NCI-H526 treated with DMSO at 0.1 percent for 48 hours (cell line): ENCODE measurements around the gene MGAT4A.
"Not testable (repeated sequence)": the region's sequence is repeated elsewhere in the genome, so short reads cannot be mapped to it uniquely, and the experiment has no call there.

ENCODE experiments used
- DNase-seq: peaks from one replicate; lab custom pipeline; 2025; lab: John Stamatoyannopoulos, UW

Gene MGAT4A

DNA sequence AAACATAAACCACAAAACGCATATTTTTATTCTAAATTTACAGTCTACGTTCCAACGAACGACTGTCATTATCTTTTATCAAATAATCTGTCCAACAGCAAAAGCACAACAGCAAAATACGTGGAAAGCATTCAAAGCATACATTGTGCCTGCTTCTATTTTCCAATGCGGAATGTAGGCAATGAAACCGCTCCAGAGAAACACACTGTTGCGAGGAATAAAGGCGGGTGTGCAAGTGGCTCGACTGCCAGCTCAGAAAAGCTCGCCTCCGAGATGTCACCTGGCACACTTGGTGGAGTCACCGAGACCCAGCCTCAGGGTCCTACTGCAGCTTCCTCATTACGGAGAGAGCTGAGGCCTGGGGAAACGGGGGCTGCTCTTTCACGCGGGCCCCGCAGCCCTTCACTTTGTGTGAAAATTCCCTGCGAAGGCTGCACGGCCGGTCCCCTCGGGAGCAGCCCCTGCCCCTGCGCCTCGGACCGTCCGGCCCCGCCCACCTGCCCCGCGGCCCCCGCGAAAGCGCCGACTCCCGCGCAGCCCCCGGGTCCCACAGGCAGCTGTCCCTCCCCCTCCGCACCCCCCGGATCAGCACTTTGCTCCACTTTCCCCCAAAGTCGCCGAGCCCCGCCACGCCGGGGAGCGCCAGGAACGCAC is 752 bp downstream of the MGAT4A start:
- DNase-seq, result peak; percentile 64

DNA sequence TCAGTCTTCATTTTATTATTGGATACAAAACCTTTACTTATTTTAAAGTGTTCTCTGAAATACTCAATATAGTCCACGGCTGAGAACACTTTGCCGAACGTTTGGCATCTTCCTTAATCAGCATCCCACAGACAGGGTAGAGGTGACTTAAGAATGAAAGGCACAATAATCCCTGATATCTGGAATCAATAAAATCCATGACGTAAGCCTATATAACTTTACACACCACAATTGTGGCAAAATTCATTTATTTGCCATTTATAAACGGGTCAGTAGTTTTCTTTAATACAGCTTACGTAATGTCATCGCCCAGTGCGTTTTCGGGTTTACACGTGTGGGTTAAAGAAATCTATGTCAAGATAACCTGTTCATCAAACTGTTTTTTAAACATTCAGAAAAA is 1.3 kb downstream of the MGAT4A start:
- DNase-seq, result peak; percentile 45

DNA sequence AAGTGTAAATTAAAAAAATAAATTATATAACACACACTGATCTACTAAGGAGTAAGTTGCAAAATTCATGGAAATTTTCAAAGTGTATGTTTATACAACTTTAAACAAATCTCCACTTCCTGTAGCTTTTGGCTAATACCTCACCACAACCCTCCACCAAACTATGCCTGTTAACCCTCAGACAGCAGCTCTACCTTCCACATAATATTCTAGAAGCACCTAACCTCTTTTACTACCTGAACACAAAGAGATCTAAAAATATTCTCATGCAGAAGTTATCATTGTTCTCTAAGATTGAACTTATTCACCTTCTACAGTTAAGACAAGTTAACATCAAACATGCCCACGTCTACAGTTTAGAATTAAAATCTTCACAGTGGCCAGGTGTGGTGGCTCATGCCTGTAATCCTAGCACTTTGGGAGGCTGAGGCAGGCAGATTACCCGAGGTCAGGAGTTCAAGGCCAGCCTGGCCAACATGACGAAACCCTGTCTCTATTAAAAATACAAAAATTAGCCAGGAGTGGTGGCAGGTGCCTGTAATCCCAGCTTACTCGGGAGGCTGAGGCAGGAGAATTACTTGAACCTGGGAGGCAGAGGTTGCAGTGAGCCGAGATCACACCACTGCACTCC is 2.7 kb downstream of the MGAT4A start:
- DNase-seq, result not testable (repeated sequence)

DNA sequence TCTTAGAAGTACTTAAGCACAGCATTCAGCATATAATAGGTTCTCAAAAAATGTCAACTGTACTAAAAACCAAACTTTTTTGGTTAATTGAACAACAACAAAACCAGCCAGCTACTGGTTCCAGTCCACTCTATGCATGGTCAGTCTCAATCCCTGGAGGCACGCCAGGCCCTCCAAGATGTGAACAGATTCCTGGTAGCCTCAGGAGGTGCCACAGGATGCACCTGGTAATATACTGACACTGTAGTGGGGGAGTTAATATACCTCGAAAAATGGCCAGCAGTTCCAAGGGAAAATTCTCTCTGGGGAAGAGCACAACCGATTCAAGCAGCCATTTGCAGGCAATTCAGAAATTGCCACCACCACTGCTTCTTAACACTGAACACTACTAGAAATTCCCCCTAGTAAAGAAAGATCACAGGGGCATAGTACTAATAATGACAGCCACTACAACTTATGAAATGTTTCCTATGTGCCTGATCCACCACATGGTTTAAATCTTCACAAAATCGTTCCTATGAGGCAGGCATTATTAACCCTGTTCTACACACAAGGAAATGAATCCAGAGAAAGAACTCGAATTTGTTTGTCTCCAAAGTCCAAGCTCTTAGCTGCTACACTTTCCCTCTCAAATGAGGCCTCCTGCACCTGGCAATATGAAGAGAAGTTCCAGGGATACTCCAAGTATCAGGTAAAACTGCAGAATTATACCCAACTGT is 3.4 kb downstream of the MGAT4A start:
- DNase-seq, result no peak

DNA sequence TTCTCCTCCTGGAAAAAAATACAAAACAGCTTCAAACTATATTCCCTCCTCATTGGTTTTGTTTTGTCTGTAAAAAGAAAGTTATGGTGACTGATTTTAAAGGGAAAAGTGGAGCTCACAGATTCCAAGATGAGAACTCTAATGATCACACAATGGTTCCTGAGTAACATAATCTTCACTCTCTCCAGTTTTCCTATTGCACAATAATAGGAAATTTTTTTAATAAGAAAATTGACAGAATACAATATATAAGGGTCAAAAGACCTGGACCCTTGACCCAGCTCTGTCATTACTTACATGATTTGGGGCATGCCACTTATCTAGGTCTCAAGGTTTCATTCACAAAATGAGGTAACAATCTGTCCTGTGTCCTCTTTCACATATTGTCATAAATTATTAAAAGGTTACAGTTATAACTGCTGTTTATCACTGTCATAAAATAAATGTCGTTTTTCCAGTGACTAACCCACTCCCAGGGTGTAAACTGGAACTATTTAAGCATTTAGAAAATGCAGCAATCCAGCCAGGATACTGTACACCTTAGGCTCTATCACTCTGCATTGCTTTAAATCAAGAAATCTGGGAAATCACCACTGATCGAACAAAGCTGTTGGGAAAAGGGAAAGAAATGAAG is 4.1 kb downstream of the MGAT4A start:
- no peak for DNase-seq

DNA sequence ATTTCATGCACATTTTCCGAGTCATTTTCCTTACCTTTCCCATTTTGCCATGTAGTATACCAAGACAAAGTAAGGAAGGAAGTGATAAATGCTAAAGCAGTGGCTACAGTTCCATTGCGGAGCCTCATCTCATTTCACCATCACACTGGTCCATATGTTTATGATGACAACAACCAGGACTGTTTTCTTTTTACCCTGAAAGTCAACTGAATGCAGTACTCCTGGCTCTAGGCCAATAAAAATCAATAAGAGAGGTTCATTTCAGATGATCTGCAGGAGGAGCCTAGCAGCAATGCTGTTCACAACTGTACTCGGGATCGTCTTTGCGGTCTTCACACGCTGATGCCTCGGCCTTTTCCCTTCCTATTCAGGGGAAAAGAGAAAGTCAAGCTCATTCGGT is 4.7 kb downstream of the MGAT4A start:
- DNase-seq, result no peak

DNA sequence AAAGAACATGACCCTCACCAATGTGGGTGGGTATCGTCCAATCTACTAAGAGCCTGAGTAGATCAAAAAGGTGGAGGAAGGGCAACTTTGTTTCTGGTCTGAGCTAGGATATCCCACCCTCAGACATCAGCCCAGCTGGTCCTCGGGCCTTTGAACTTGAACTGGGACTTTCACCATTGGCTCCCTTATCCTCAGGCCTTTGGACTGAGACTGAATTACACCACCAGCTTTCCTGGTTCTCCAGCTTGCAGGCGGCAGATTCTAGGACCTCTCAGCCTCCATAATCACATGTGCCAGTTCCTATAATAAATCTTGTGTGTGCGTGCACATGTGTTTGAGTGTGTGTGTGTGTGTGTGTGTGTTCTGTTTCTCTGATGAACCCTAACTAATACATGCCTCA is 10.6 kb downstream of the MGAT4A start:
- no peak for DNase-seq

DNA sequence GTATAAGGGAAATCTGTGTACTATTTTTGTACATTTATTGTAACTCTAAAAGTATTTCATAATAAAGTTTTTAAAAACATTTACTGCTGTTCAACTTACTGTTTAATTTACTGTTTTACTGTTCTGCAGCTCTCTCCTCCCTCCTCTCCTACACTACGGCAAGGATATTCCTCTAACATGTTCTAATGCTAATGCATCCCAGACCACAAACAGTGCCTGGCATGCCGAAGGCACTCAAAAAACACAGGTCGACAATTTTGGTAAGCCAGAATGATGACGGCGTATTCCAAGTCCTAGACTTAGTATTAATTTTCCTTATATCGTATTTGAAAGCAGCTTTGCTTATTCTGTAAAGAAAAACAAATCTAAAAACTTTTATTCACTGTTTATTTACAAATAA is 13.3 kb downstream of the MGAT4A start:
- no peak for DNase-seq

DNA sequence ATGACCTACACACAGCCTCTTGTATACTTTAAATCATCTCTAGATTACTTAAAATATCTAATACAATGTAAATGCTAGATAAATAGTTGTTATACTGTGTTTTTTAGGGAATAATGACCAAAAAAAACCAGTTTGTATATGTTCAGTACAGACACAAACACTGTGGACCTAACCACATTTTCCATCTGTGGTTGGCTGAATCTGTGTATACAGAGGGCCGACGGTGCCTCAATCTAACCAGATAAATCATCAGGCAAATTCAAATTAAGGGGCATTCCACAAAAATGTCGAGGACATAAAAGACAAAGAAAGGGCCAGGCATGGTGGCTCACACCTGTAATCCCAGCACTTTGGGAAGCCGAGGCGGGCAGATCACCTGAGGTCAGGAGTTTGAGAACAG is 14.1 kb downstream of the MGAT4A start:
- DNase-seq, result no peak

DNA sequence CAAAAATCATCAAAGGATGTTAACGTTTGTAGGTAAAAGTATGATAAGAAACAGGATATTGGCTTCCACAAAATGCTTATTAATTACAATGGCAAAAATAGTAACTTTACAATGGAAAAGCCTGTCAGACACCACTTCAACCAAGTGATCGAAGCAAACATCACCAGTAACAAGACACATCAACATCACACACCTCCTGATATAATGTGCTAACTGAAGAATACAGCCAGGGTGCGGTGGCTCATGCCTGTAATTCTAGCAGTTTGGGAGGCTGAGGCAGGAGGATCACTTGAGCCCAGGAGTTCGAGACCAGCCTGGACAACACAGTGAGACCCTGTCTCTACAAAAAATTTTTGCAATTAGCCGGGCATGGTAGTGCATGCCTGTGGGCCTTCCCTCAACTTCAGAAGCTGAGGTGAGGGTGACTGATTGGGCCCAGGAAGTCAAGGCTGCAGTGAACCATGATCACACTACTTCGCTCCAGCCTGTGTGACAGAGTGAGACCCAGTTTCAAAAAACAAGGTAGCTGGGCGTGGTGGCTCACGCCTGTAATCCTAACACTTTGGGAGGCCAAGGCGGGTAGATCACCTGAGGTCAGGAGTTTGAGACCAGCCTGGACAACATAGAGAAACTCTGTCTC is 15.0 kb downstream of the MGAT4A start:
- DNase-seq, result no peak

DNA sequence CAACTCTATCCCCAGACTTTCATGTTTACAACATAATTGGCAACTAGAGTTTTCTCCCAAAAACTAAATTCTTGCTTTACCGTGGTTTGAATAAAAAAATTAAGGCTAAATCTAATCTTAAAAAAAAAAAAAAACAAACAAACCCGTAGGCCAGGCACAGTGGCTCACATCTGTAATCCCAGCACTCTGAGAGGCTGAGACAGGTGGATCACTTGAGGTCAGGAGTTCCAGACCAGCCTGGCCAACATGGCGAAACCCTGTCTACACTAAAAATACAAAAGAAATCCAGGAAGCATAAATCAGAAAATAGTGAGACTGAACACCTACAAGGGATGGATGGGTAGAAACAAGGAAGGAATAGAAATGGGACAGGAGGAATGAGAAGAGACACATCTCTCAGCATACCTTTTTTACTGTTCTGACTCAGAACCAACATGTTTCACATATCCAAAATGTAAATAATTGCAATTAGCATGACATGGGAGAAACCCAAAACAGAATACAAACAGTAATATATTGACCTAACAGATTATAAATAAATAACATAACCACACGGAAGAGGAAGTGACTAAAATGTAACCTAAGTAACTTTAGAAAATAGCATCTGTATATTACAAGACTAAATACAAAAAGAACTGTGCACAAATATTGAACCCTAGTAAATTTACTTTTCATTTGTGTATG is 17.5 kb downstream of the MGAT4A start:
- DNase-seq, result no peak

DNA sequence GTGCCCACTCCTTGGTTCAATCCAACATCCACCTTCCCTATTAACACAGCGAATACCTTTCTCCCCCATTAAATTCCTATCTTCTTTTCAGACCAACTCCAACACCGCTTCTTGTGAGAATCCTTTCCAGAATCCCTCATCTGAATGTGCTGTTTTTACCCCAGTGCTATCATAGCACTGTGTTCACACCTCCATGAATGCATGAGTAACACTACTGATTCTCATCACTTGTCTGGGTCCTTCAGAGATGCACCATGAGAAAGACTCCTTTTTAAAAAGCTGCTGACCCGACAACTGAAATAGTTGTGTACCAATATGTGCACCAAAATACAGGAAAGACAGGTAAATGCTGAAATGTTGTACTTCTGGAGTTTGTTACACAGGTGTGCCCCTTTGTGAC is 18.8 kb downstream of the MGAT4A start:
- no peak for DNase-seq

DNA sequence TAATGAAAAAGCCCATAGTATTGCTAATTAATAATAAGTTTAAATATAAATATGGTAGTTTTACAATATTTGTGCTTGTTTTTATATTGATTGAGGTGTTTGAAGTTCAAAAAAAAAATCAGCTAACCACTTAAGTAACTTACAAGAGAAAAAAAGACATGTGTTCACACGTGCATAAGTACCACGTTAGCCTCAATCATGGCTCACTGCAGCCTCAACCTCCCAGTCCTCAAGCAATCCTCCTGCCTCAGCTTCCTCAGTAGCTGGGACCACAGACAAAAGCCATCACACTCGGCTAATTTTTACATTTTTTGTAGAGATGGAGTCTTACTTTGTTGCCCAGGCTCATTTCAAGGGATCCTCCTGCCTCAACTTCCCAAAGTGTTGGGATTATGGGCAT is 19.4 kb downstream of the MGAT4A start:
- DNase-seq, result no peak

DNA sequence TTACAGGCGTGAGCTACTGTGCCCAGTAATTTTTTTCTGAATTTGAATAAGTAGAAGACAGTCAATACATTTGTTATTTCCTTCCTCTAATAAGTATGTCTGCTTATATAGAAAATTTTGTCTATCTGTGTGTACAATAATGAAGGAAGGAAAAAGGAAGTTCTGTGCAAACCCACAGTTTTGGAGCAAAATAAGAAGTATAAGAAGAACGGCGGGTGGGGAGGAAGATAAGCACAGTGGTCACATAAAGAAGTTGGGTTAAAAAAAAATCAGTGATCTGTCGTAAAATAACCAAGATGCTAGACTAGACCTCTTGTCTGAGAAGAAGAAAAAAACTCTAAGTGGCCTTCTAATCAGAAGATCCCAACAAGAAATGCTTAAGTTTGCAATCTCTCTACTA is 20.2 kb downstream of the MGAT4A start:
- DNase-seq, result no peak

DNA sequence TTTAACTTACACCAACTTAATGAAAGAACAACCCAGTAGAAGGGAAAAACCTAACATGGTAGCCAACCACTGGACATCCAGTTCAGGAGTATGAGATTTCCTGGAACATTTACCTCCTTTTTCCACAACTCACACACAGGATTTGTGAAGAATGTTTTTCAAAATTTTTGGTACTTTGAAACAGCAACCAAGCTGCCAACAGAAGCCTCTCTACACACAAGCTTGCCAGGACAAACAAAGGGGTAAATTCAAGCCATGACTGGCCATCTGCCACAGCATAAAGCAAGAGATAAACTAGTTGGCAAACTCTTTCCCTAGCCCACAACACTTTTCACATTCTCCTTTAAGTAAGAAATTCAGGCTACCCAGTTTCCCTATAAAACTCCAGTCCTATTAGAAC is 21.4 kb downstream of the MGAT4A start:
- DNase-seq, result no peak

DNA sequence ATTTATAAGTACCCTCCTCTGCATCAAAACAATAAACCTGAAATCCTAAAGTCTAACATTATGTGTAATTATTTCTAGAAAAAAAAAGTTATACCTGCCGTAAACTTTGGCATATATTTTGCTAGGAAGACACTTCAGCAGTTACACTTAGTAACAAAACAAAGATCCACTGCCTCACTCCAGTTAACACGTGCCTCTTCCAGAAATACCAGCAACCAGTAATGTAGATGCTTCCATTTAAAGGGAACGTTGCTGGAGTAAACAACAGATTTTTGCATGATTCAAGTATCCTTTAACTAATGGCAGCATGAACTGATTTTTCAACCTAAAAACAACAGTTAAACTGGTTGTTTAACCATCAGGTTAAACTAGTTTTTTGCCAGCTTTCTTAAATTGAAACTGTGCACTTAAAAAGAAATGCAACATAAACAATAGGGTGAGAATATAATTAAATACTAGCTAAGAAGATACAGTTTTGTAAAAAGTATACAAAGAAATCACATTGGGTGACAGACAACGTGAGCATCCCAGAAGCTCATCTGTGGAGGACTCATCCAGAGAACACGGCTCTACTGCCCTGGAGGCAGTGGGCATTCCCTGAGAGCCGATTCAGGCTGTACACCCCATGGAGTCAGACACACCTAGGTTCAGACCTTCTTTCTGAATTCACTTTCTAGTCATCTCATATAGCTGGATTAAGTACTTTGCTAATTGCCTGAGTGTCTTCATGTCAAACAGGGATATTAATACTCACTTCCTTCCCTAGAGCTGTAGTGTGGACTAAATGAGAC is 22.3 kb downstream of the MGAT4A start:
- no peak for DNase-seq

DNA sequence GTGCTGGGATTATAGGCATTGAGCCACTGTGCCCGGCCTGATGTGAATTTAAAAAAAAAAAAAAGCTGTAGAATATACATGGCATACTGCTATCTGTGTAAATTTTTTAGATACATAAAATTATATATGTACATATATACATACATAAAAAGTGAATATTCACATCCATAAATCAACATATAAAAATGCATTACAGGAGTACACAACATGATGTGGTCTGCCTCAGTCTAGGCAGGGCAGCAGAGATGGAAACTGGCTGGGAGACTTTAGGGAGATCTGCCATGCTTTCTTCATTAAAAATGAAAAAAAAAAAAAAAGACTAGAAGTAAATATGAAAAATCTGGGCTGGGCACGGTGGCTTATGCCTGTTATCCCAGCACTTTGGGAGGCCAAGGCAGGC is 24.3 kb downstream of the MGAT4A start:
- no peak for DNase-seq

DNA sequence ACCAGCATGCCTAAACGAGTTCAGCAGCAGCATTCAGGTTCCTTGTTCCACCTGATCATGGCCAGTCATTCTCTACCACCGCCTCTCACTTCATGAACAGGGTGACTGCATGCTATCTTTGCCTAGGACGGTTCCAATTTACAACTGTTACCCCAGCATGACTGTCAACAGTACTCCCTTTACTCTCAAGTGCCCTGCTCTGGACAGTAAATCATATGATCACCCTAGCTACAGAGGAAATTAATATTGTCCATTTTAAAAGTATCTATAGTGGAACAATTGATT is 25.7 kb downstream of the MGAT4A start:
- no peak for DNase-seq

DNA sequence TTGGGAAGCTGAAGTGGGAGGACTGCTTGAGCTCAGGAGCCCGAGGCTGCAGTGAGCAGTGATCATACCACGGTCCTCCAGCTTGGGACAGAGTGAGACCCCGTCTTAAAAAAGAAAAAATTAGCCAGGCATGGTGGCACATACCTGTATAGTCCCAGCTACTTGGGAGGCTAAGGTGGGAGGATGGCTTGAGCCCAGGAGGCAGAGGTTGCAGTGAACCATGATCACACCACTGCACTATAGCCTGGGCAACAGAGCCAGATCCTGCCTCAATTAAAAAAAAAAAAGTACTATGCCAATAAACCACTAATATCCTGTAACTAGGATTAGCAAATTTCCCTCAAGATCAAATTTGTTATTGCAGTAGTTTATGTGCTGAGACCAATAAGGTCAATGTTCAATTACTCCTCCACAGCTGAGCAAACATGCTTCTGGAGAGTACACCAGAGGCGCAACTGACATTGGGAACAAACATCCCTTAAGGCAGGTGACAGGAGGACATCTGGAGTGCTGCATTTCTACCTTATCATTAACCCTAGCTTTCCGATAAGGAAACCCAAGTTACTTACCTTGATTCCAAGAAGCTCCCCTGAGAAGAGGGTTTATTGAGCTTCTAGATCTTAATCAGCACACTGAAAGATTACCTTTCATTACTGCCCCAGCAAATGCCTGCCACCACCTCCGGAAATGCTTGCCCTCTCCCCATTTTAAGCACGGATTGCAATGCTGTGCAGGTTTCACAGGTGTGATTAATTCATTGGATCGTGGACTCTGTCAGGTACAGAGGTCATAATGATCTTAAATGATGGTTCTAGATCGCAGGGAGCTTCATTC is 26.2 kb downstream of the MGAT4A start:
- DNase-seq, result peak; percentile 21

DNA sequence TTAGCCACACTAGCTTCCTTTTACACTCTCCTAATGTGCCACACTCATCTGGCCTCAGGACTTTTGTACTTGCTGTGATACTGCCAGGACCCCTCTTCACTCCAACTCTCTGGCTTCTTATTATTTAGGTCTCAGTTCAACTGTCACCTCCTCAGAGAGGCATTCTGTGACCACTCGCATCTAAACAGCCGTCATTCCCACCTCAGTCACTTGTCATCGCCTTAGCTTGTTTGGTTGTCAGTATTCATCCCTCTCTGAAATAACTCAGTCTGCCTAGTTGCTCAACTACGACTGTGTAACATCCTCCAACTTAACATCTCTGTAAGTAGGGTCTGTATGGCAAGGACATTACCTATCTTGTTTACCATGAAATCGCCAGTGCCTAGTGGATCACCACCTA is 27.2 kb downstream of the MGAT4A start:
- DNase-seq, result no peak
